ENCODE results near the gene PRKAR1A. TPM values are rescaled to one million over a fixed set of nuclear protein-coding genes. Genes with fewer than 3 reads are reported as not detected.

Gene PRKAR1A
- total RNA-seq, 5 donors from 2014 or later (not counting 1 experiment from before 2014, with no cell fraction given): 128 to 175 (median 162) TPM

- Mint-ChIP-seq H3K27me3 (peaks cover 4 to 8% of the 10 kb centered on the region in 2 donors), H3K27ac (no peak overlapping the region), H3K9me3 (no peaks in the 10 kb centered on the region), H3K4me3 (no peak overlapping the region), H3K4me1 (no peaks in the 10 kb centered on the region), H3K36me3 (no peaks in the 10 kb centered on the region)
- Histone ChIP-seq H3K27me3 (replicated peaks in 1 of 2; ENCODE audit: control insufficient read depth in 2 of 2, extremely low read depth in 1 of 2, insufficient read depth in 2 of 2, low read length in 1 of 2) (peaks cover 0 to 4% of the 10 kb centered on the region in 2 experiments), H3K27ac (ENCODE audit: low read length) (no peak overlapping the region), H3K9me3 (no peaks in the 10 kb centered on the region), H3K4me1 (ENCODE audit: control insufficient read depth in 1 of 2, extremely low read depth in 1 of 2, insufficient read depth in 2 of 2, low read length in 2 of 2) (no peaks in the 10 kb centered on the region), H3K4me3 (ENCODE audit: control insufficient read depth in 1 of 2, extremely low read depth in 1 of 2, low read length in 1 of 2) (no peak overlapping the region), H3K36me3 (ENCODE audit: control insufficient read depth in 2 of 2, extremely low read depth in 1 of 2, insufficient read depth in 1 of 2, low read length in 1 of 2) (no peaks in the 10 kb centered on the region)
- CTCF ChIA-PET: no interaction called here
- no peak for ATAC-seq (replicated peaks in 1 of 4)
- POLR2A ChIA-PET: no interaction called here
- no peak for DNase-seq
Measured at GRCh38 chr17:68569346-68569745, 57.1 kb downstream of the PRKAR1A start.

GRCh38 chr17:68570526-68570925 lies 58.3 kb downstream of the PRKAR1A start:
- Histone ChIP-seq H3K27me3 (replicated peaks in 1 of 2; ENCODE audit: control insufficient read depth in 2 of 2, extremely low read depth in 1 of 2, insufficient read depth in 2 of 2, low read length in 1 of 2) (no peaks in the 10 kb centered on the region), H3K4me3 (ENCODE audit: control insufficient read depth in 1 of 2, extremely low read depth in 1 of 2, low read length in 1 of 2) (no peak overlapping the region), H3K4me1 (ENCODE audit: control insufficient read depth in 1 of 2, extremely low read depth in 1 of 2, insufficient read depth in 2 of 2, low read length in 2 of 2) (no peaks in the 10 kb centered on the region), H3K27ac (ENCODE audit: low read length) (no peak overlapping the region), H3K9me3 (no peaks in the 10 kb centered on the region), H3K36me3 (ENCODE audit: control insufficient read depth in 2 of 2, extremely low read depth in 1 of 2, insufficient read depth in 1 of 2, low read length in 1 of 2) (no peaks in the 10 kb centered on the region)
- WGBS (ENCODE audit: insufficient coverage): no CpG with 5 or more reads among the region's 1 CpG
- CTCF ChIA-PET: no interaction called here
- Mint-ChIP-seq H3K27me3 (peaks cover 3 to 8% of the 10 kb centered on the region in 2 donors), H3K4me3 (no peak overlapping the region), H3K27ac (no peak overlapping the region), H3K4me1 (no peaks in the 10 kb centered on the region), H3K9me3 (no peaks in the 10 kb centered on the region), H3K36me3 (no peaks in the 10 kb centered on the region)
- no peak for DNase-seq
- POLR2A ChIA-PET: no interaction called here
- no peak for ATAC-seq (replicated peaks in 1 of 4)

- Mint-ChIP-seq H3K9me3 (no peaks in the 10 kb centered on the region), H3K4me3 (no peak overlapping the region), H3K27me3 (peaks cover 0 to 2% of the 10 kb centered on the region in 2 donors), H3K4me1 (no peaks in the 10 kb centered on the region), H3K27ac (no peak overlapping the region), H3K36me3 (no peaks in the 10 kb centered on the region)
- Histone ChIP-seq H3K9me3 (no peaks in the 10 kb centered on the region), H3K27me3 (replicated peaks in 1 of 2; ENCODE audit: control insufficient read depth in 2 of 2, extremely low read depth in 1 of 2, insufficient read depth in 2 of 2, low read length in 1 of 2) (peaks cover 0 to 3% of the 10 kb centered on the region in 2 experiments), H3K4me1 (ENCODE audit: control insufficient read depth in 1 of 2, extremely low read depth in 1 of 2, insufficient read depth in 2 of 2, low read length in 2 of 2) (no peaks in the 10 kb centered on the region), H3K4me3 (ENCODE audit: control insufficient read depth in 1 of 2, extremely low read depth in 1 of 2, low read length in 1 of 2) (no peak overlapping the region), H3K36me3 (ENCODE audit: control insufficient read depth in 2 of 2, extremely low read depth in 1 of 2, insufficient read depth in 1 of 2, low read length in 1 of 2) (no peaks in the 10 kb centered on the region), H3K27ac (ENCODE audit: low read length) (no peak overlapping the region)
- CTCF ChIA-PET: no interaction called here
- POLR2A ChIA-PET: no interaction called here
- WGBS (ENCODE audit: insufficient coverage): 80% methylated on average over 2 of the region's 6 CpGs
- ATAC-seq (replicated peaks in 1 of 4): no peak
- DNase-seq: no peak
Measured at GRCh38 chr17:68572138-68572842, 60.1 kb downstream of the PRKAR1A start.

- CTCF ChIA-PET: no interaction called here
Measured at GRCh38 chr17:68573338-68573737, 61.1 kb downstream of the PRKAR1A start.

GRCh38 chr17:68576137-68576536 lies 63.9 kb downstream of the PRKAR1A start:
- H3K27ac Mint-ChIP-seq: no peak overlapping the region
- ChIA-PET CTCF (no interaction called here), POLR2A (no interaction called here)
- Histone ChIP-seq H3K27me3 (replicated peaks in 1 of 2; ENCODE audit: control insufficient read depth in 2 of 2, extremely low read depth in 1 of 2, insufficient read depth in 2 of 2, low read length in 1 of 2) (peaks cover 0 to 3% of the 10 kb centered on the region in 2 experiments), H3K4me1 (ENCODE audit: control insufficient read depth in 1 of 2, extremely low read depth in 1 of 2, insufficient read depth in 2 of 2, low read length in 2 of 2) (no peaks in the 10 kb centered on the region), H3K4me3 (ENCODE audit: control insufficient read depth in 1 of 2, extremely low read depth in 1 of 2, low read length in 1 of 2) (no peak overlapping the region), H3K27ac (ENCODE audit: low read length) (no peak overlapping the region), H3K36me3 (ENCODE audit: control insufficient read depth in 2 of 2, extremely low read depth in 1 of 2, insufficient read depth in 1 of 2, low read length in 1 of 2) (no peaks in the 10 kb centered on the region), H3K9me3 (no peaks in the 10 kb centered on the region)
- H3K9me3 Mint-ChIP-seq: no peaks in the 10 kb centered on the region
- H3K4me1 Mint-ChIP-seq: no peaks in the 10 kb centered on the region
- 100% methylated on average over 2 of the region's 2 CpGs for WGBS (ENCODE audit: insufficient coverage)
- peaks cover 0 to 8% of the 10 kb centered on the region in 2 donors for H3K27me3 Mint-ChIP-seq
- H3K4me3 Mint-ChIP-seq: no peak overlapping the region
- ATAC-seq (replicated peaks in 1 of 4): no peak
- peaks cover 4% of the 10 kb centered on the region for H3K36me3 Mint-ChIP-seq
- no peak for DNase-seq

More at GRCh38 chr17:68573338-68573737, 61.1 kb downstream of the PRKAR1A start:
- no peak overlapping the region for H3K4me3 ChIP-seq (ENCODE audit: control insufficient read depth in 1 of 2, extremely low read depth in 1 of 2, low read length in 1 of 2)
- Mint-ChIP-seq H3K36me3 (no peaks in the 10 kb centered on the region), H3K27me3 (peaks cover 0 to 2% of the 10 kb centered on the region in 2 donors), H3K9me3 (no peaks in the 10 kb centered on the region), H3K27ac (no peak overlapping the region), H3K4me3 (no peak overlapping the region), H3K4me1 (no peaks in the 10 kb centered on the region)
- H3K27me3 ChIP-seq (replicated peaks in 1 of 2; ENCODE audit: control insufficient read depth in 2 of 2, extremely low read depth in 1 of 2, insufficient read depth in 2 of 2, low read length in 1 of 2): peaks cover 0 to 3% of the 10 kb centered on the region in 2 experiments
- no CpG with 5 or more reads among the region's 1 CpG for WGBS (ENCODE audit: insufficient coverage)
- no peak for ATAC-seq (replicated peaks in 1 of 4)
- H3K4me1 ChIP-seq (ENCODE audit: control insufficient read depth in 1 of 2, extremely low read depth in 1 of 2, insufficient read depth in 2 of 2, low read length in 2 of 2): no peaks in the 10 kb centered on the region
- no peak overlapping the region for H3K27ac ChIP-seq (ENCODE audit: low read length)
- DNase-seq: no peak
- H3K9me3 ChIP-seq: no peaks in the 10 kb centered on the region
- H3K36me3 ChIP-seq (ENCODE audit: control insufficient read depth in 2 of 2, extremely low read depth in 1 of 2, insufficient read depth in 1 of 2, low read length in 1 of 2): no peaks in the 10 kb centered on the region
- POLR2A ChIA-PET: no interaction called here

- H3K27me3 Mint-ChIP-seq: peaks cover 2 to 8% of the 10 kb centered on the region in 2 donors
- no peaks in the 10 kb centered on the region for H3K36me3 ChIP-seq (ENCODE audit: control insufficient read depth in 2 of 2, extremely low read depth in 1 of 2, insufficient read depth in 1 of 2, low read length in 1 of 2)
- H3K4me1 Mint-ChIP-seq: no peaks in the 10 kb centered on the region
- no peaks in the 10 kb centered on the region for H3K9me3 Mint-ChIP-seq
- POLR2A ChIA-PET: no interaction called here
- no peak overlapping the region for H3K27ac ChIP-seq (ENCODE audit: low read length)
- H3K4me3 ChIP-seq (ENCODE audit: control insufficient read depth in 1 of 2, extremely low read depth in 1 of 2, low read length in 1 of 2): no peak overlapping the region
- no peak for DNase-seq
- 64% methylated on average over 3 of the region's 8 CpGs for WGBS (ENCODE audit: insufficient coverage)
- no peaks in the 10 kb centered on the region for H3K9me3 ChIP-seq
- no peak for ATAC-seq (replicated peaks in 1 of 4)
- peaks cover 4% of the 10 kb centered on the region for H3K36me3 Mint-ChIP-seq
- H3K4me1 ChIP-seq (ENCODE audit: control insufficient read depth in 1 of 2, extremely low read depth in 1 of 2, insufficient read depth in 2 of 2, low read length in 2 of 2): no peaks in the 10 kb centered on the region
- H3K27me3 ChIP-seq (replicated peaks in 1 of 2; ENCODE audit: control insufficient read depth in 2 of 2, extremely low read depth in 1 of 2, insufficient read depth in 2 of 2, low read length in 1 of 2): peaks cover 0 to 3% of the 10 kb centered on the region in 2 experiments
- H3K4me3 Mint-ChIP-seq: no peak overlapping the region
- CTCF ChIA-PET: no interaction called here
- no peak overlapping the region for H3K27ac Mint-ChIP-seq
Measured at GRCh38 chr17:68576811-68577496, 64.7 kb downstream of the PRKAR1A start.

Data from T-cell (primary cell).